CD1c-positive myeloid dendritic cell (primary cell): ENCODE results near the gene NR1H2.
"Not testable (repeated sequence)": the region's sequence is repeated elsewhere in the genome, so short reads cannot be mapped to it uniquely, and the experiment has no call there.

Experiments used
- DNase-seq: peaks from one replicate; pipeline ENCODE4 v3.0.0-alpha.2; 2016; ENCODE audit errors: extremely low spot score

The NR1H2 gene

DNA sequence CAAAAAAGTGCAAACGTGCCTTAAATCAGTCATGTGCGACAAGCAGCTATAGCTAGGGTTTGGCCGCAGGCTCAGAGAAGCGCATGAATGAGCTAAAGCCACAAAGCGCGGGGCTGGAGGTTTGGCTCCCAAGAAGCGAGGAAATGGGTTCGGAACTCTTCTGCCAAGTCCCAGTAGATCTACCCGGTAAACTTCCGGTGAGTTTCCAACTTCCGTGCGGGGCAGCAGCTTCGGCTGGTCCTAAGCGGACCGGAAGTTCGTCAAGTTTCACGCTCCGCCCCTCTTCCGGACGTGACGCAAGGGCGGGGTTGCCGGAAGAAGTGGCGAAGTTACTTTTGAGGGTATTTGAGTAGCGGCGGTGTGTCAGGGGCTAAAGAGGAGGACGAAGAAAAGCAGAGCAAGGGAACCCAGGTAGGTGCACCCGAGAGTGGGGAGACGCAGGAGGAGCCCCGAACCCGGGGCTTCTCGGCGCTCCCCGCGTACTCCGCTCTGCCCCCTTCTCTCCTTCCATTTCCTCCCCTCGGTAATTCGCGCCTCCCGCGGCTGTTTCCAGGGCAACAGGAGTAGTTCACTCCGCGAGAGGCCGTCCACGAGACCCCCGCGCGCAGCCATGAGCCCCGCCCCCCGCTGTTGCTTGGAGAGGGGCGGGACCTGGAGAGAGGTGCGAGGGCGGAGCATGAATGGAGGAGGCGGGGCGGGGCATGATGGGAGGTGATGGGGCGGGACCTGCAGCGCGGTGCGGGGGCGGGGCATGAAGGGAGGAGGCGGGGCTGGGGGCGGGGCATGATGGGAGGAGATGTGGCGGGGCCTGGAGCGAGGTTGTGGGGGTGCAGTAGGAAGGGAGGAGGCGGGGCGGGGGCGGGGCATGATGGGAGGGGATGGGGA lies at the start of gene NR1H2:
Gene NR1H2 (plus strand): TSS at position 292 of the 885 bp plus-strand sequence. CDS start 1,149 bp downstream, outside the sequence.
- DNase-seq, result peak; percentile 99

DNA sequence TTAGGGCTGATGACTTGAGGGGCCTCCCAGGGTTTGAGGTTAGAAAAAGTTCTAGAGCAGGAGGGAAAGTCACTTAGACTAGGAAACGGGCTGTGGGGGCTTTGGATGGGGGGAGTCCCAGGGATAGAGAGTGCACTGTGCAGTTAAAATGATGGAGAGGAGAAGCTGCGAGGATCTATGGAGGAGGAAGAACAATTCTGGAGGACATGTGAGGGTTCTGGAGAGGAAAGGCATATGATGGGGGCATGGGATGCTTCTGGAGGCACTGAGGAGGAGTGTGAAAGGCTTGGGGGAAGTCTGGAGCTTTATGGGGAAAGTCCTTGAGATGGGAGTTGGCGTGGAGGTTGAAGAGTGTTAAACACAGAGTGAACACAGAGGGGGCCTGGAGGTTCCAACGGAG lies 49.2 kb upstream of the NR1H2 start:
- DNase-seq, result no peak

DNA sequence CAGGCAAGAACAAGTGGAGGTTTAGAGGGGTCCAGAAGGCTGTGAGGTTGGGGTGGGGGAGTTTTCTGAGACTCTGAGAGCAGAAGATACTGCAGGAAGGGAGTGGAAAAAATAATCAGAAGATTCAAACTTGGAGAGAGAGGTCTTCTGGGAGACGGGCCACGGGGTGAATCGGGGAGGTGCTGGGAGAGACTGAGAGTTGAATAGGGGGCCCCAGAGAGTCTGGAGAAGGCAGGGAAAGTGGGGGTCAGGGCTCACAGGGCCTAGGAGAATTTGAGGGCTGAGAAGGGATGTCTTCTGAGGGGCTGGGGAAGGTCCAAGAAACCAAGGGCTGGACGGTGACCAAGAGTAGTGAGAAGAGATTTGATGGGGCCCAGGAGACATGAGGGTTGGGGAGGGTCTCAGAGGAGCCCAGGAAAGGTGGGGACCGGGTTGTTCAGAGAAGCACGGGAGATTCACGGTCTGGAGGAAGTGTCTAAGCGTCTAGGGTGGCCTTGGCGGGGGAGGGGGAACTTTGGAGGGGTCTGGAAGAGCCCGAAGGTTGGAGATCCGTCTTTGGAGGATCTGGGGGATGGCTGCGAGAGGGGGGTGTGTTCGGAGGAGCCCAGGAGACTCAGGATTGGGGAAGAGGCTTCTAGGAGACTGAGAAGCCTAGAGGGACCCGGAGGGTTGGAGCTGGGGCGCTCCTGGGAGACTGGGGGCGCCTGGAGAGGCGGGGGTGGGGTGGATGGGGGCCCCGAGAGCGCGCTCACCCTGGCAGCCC lies 48.6 kb upstream of the NR1H2 start:
- no peak for DNase-seq

DNA sequence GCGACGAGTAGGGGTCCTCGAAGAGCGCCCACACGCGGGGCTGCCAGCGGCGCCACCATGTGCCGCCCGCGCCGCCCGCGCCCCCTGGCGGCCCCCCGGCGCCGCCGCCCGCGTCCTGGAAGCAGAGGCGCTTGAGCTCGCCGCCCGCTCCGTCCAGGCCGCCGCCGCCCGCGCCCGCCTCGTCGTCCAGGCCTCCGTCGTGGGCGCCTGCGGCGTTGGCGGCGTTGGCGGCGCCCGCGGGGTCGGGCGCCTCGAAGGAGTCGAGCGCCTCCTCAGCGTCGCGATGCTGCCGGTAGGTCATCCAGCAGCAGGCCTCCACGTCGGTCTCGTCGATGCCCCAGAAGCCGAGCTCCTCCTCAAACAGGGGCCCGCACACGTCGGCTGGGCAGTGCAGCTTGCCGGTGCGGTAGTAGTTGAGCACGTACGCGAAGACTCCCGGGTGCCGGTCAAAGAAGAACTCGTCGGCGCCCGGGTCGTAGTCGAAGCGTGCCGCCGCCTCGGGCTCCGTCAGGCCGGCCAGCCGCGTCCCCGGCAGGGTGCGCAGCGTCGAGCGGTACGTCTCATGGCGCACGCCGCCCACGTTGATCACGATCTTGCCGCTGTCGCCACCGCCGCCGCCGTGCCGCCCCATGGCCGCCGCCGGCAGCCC lies 47.9 kb upstream of the NR1H2 start:
- DNase-seq, result peak; percentile 81

DNA sequence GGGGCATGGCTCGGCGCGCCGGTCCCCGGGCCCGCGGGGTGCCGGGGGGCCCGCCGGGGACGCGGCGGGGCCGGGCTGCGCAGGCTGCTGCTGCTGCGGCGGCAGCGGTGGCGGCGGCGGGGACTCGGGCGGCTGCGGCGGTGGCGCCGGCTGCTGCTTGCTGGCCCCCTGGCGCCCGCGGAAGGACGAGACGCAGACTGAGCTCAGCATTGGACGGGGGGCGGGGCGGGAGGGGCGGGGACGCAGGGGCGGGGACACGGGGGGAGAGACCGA lies 47.4 kb upstream of the NR1H2 start:
- no peak for DNase-seq

DNA sequence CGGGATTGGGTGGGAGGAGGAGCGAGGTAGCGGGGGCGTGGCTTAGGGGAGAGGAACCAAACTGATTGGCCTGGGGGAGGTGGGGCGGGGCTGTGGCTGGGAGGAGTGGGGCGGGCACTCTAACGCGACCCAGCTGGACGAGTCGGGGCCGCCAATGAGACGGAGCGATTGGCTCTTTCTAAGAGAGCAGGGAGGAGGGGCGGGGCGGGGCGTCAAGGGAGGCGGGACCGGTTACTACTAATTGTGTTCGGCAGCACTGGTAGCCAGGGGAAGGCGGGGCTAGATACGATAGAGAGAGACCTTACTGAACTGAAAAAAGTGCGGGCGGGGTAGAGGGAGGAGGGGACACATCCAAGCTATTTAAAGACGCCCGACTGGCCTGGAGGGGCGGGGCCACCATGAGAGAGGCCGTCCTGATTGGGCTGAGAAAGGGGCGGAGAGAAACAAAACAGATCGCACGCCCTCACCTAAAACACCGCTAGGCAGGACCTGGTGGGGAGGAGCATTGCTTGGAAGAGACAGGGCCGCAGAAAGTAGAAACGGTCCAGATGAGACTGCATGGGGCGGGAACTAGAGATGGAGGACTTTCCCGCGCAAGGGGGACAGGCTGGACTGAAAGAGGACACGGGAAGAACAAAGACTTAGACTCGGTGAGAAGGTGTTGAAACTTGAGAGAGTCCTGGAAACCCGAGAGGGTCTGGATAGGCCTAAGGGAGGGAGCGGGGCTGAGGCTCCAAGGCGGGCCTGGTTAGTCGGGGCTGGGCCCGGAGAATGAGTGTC lies 46.9 kb upstream of the NR1H2 start, which contains the start of gene KCNC3:
Gene KCNC3 (minus strand): TSS at position 232 of the 780 bp plus-strand sequence. CDS start 295 bp downstream, outside the sequence.
- DNase-seq, result peak; percentile 98

DNA sequence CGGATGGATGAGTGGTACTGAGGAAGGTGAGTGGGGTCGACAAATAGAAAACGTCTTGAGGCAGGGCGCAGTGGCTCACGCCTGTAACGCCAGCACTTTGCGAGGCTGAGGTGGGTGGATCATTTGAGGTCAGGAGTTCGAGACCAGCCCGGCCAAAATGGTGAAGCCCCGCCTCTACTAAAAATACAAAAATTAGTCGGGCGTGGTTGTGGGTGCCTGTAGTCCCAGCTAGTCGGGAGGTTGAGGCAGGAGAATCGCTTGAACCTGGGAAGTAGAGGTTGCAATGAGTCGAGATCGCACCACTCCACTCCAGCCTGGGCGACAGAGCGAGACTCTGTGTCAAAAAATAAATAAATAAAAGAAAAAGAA lies 46.3 kb upstream of the NR1H2 start:
- not testable (repeated sequence) for DNase-seq

DNA sequence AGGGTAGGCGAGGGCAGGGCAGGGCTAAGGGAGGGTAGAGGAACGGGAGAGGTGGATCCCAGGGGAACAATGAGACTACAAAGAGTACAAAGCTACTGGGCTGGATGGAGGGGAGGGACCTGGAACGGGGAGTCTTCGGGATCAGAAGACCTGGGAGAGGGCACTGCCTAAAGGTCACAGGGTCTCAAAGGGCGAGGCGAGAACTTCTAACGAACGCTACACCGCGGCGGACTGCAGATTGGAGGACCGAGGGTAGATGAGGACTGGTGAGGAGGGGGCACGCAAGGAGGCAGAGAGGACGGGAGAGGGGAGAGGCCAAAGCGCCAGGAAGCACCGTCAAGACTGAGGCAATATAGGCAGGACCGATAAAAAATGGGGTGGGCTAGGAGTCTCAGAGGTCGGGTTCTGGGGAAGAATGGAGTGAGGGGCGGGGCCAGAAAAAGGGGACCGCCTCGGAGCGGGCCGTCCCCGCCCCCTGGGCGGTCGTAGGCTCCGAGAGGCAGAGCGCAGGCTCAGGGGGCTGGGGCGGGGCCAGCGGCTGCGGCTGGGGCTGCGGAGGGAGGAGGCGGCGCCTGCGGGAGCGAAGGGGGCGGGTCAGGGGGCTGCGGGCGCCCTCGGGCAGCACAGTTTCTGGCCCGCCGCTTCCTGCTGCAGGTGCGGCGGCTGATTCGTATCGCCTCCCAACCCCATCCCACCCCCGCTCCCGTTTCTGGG lies 45.7 kb upstream of the NR1H2 start:
- peak; percentile 88 for DNase-seq

DNA sequence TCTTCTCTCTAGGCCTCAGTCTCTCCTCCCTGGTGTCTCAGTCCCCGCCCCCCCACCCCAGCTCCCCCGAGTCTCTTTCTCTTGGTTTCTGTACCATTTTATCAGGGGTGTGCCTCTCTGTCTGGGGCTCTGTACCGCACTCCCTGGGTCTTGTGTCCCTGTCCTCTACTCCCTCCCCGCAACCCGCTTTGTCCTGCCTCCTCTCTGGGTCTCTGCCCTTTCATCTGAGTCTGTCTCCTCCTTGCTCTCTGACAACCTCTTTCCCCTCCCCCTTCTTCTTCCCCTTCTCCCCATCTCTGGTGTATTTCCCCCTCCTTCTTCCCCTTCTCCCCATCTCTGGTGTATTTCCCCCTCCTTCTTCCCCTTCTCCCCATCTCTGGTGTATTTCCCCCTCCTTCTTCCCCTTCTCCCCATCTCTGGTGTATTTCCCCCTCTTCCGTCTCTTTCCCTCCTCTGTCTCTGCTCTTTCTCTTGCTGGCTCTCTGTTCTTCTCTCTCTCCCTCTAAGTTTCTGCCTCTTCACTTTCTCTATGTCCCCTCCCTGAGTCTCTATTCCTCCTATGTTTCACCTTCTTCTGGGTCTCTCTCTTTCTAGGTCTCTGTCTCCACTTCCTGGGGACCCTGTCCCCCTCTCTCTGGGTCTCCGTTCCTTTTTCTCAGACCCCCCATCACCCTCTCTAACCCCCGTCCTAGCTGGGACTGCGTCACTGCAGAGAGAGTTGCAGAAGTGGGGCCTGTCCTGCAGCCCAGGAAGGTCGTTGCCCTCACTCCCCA lies 44.9 kb upstream of the NR1H2 start:
- DNase-seq, result no peak

DNA sequence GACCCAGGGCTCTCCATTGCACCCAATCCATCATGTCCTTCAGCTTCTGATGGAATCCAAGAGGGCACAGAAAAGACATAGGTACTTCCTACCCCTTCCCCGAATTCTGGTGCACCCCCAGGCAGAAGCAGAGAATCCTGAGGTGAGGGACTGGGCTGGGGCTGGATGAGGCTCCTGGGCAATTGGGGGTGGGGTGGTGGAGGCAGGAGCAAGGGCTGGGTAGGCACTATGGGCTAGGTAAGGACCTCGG lies 44.3 kb upstream of the NR1H2 start:
- no peak for DNase-seq

DNA sequence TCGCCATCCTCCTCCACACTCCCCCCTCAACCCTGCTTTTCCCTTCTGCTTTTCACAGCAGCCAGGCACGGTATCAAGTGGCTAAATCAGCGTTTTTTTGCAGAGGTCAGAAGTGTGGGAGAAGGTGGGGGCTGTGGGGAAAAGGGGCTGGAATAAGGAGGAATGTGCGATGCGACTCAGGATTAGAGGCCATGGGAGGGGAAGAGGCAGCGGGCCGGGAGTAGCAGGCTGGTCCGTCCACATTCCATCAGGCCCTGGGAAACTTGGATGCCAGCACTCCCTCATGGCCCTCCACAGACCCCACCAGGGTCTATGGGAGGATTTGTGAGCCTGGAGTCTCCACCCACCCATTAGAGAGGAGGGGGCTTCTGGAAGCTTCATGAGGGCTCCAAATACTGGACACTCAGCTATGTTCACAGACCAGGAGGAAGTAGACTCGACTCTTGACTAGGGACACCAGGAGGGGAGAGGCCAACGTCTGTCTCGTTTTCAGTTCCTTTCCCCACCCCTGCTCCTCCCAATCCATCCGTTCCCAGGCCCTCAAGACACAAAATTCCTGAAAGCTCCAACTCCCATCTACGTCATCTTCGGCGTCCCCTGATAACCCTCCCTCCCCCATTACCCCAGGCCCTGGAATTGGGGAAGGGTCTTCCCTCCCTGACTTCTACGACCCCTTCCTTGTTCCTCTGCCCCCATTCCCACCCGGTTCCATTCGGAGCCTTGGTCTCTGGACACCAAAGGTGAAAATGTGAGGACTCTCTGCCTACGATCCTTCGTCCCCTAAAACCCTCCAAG lies 43.8 kb upstream of the NR1H2 start:
- DNase-seq, result peak; percentile 67

DNA sequence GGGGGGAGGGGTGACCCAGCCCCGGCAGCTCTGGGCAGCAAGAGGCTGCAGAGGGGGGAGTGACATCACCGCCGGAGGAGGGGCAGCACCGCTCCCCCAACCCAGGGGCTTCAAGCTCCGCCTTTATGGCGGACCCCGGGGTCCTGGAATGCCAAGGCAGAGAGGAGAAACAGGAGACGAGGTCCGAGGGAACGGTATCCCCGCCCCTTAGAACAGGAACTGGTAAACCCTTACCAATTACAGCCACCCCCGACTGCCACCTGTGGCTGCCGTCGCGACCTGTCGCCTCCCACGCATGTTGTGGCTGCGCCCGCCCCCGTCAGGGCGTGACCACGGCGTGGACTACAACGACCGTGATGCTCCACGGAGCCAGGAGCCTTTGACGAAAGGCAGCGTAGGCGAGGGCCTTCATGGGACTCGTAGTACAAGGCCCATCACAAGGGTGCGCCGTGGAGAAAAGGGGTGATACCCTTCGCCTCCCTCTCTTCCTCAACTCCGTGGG lies 43.0 kb upstream of the NR1H2 start:
- peak; percentile 94 for DNase-seq

DNA sequence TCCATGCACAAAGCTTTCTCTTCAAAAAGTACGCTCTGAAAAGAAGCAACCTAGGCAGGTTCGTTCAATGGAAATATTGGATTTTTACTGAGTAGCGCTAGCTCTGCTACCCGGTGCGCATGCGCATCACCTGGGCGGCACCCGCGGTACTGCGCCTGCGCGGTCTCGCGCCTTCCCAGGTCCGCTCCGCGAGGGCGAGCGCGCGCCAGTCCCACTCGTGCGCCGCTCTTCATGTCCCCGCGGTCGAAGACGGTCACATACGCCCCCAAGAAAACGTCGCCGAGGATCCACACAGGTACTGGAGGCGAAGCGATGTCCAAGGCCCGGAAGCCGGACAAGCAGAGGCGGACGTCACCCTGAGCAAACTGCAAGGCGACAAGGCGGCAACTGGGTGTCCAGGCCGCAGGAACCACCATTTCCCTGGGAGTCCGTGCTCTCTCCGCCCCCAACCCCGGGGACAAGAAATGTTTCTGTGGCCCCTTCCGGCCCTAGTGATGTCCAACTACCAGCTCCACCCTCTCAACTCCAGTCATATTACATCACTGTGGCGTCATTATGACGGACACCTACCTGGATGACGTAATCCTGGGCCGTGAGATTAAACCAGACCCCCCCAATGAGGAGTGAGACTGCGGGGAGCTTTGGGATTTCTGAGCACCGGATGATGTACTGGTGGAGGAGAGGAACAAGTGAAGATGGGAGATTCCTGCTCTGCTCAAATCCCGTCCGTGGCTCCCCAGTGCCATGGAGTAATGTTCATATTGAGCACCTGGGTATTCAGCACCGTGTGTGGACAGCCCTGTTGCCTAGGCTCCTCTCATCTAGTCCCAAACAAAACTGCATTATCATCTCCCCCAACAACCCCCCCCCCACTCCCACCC lies 42.3 kb upstream of the NR1H2 start:
- peak; percentile 91 for DNase-seq

DNA sequence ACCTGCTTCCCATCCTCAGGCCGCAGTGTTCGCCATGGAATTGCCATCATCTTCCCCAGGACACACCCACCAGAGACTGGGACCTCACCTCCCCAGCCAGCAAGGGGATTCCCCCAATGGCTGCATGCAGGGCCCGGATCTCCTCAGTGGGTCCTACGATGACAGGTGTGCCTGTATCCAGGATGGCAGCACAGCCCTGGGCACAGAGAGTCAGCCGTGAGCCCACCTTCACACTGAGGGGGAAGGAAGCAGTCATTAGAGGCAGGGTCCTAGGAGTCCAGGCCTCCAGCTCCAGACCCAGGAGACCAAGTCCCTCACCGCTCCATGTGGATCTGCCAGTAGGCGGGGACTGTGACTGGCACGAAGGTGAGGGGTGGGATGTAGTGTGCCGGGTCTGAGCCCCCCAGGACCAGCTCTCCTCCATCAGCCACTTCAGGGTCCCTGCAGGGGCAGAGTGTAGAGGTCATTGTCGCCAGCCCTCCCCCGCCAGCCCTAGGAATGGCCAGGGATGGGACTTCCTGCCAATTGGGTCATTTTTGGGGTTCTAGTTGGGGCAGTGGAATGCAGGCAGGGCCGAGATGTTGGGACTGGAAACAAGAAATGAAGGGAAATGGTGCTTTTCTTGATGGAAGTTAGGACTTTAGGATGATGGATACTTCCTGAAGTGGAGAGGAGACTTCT lies 41.4 kb upstream of the NR1H2 start:
- DNase-seq, result no peak

DNA sequence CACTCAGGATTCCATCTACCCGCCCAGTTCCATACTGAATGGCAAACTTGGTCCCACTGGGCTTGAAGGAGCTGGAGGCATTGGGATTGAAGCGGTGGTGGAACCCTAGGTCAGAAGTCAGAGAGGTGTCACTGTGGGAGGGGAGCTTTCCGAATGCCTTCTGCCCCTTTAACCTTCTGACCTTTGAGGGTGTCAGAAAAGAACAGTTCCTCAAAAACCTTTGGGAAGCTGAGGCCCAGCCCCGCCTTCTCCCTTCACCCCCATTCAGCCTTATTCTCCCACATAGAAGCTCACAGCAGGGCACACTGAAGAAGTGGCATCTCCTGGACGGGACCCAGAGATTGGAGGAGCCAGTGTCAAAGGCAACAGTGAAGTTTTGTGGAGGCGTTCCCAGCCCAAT lies 39.2 kb upstream of the NR1H2 start:
- peak; percentile 68 for DNase-seq

DNA sequence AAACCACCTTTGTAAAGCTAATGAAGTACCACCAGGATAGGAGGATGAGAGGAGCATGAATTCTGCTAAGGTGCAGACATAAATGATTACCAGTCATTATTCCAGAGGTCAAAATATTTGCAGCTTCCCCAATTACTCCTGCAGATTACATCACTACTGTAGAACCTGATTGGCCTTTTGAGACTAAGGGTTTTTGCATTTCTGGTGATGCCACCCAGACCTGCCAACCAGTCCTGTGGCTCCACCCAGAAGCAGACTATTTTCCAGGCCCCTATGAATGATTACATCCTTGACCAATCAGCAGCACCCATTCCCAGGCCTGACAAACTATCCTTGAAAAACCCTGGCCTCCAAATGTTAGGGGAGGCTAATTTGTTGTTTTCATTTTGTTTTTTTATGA lies 35.9 kb upstream of the NR1H2 start:
- DNase-seq, result peak; percentile 49

DNA sequence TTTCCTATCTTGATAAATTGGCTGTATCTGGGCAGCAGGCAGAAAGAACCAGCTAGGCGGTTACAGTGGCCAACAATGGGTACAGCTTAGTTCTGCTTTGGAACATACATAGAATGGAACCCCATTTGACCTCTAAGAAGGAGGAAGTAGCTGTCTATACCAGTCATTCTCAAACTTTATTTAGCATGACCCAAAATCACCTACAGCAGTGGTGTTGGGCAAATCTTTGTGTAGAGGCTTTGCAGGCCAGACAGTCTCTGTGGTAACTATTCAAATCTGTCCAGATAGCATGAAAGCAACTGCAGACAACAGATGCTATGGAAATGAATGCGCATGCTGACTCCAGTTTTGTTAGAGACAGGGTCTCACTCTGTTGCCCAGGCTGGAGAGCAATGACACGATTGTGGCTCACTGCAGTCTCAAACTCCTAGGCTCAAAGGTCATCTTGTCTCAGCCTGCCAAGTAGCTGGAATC lies 35.1 kb upstream of the NR1H2 start:
- peak; percentile 89 for DNase-seq
